CD4-positive, alpha-beta memory T cell (primary cell): Measurements from ENCODE around the gene KLHL1. TPM values are rescaled to one million over a fixed set of nuclear protein-coding genes. Genes with fewer than 3 reads are reported as not detected.

Source experiments
- CTCF ChIA-PET: fragments of 350-600 bp; sonication (Branson Sonifier 250); formaldehyde crosslinking; loops from one replicate; lab custom pipeline; 2021; ENCODE audit warnings: inconsistent platforms; ENCODE audit not compliant: partially characterized antibody; lab: Charles Lee
- POLR2A ChIA-PET: fragments of 350-600 bp; sonication (Branson Sonifier 250); formaldehyde crosslinking; loops from one replicate; lab custom pipeline; 2021; ENCODE audit not compliant: partially characterized antibody; lab: Charles Lee
- DNase-seq, 5 donors: peaks; one replicate each; pipeline versions ENCODE4 v3.0.0 to v3.0.0-alpha.2; 2020 to 2022; ENCODE audit warnings: mixed read lengths in 1 of 5
- H3K27ac ChIP-seq: one replicate; pipeline ENCODE4 v1.7.0; 2013; ENCODE audit warnings: low read depth, low read length
- H3K27me3 ChIP-seq: 2 replicates; pipeline ENCODE4 v1.7.0; 2013; ENCODE audit warnings: mild to moderate bottlenecking, low read length, moderate library complexity; ENCODE audit not compliant: insufficient read depth
- H3K36me3 ChIP-seq: 2 replicates; pipeline ENCODE4 v1.7.0; 2013; ENCODE audit warnings: mild to moderate bottlenecking, low read length, moderate library complexity; ENCODE audit not compliant: insufficient read depth
- H3K4me1 ChIP-seq: 2 replicates; pipeline ENCODE4 v1.7.0; 2013; ENCODE audit warnings: mild to moderate bottlenecking, low read length, moderate library complexity; ENCODE audit not compliant: insufficient read depth
- H3K4me3 ChIP-seq, 2 donors: one replicate each; pipeline ENCODE4 v1.7.0; 2013; ENCODE audit warnings: low read length in 2 of 2, mild to moderate bottlenecking in 1 of 2
- H3K9me3 ChIP-seq, 2 donors: one replicate each; pipeline ENCODE4 v1.7.0; 2013; ENCODE audit warnings: low read length in 2 of 2, control low read depth in 1 of 2; ENCODE audit not compliant: control insufficient read depth in 1 of 2
- H3K27ac Mint-ChIP-seq, 7 donors: one replicate each; pipeline ENCODE4 v1.8.0; 2020 to 2021; ENCODE audit warnings: mixed read lengths in 7 of 7, mild to moderate bottlenecking in 6 of 7, inconsistent platforms in 3 of 7, moderate library complexity in 3 of 7
- H3K27me3 Mint-ChIP-seq, 2 donors: one replicate each; pipeline ENCODE4 v1.8.0; 2020 to 2021; ENCODE audit warnings: mixed read lengths in 2 of 2
- H3K36me3 Mint-ChIP-seq, 2 donors: one replicate each; pipeline ENCODE4 v1.8.0; 2020 to 2021; ENCODE audit warnings: mixed read lengths in 2 of 2, inconsistent platforms in 1 of 2, mild to moderate bottlenecking in 1 of 2
- H3K4me1 Mint-ChIP-seq, 4 donors: one replicate each; pipeline ENCODE4 v1.8.0; 2020 to 2021; ENCODE audit warnings: mixed read lengths in 4 of 4, mild to moderate bottlenecking in 1 of 4
- H3K4me3 Mint-ChIP-seq, 8 donors: one replicate each; pipeline ENCODE4 v1.8.0; 2020 to 2021; ENCODE audit warnings: mixed read lengths in 8 of 8, mild to moderate bottlenecking in 7 of 8, moderate library complexity in 6 of 8, inconsistent platforms in 3 of 8
- H3K9me3 Mint-ChIP-seq, 8 donors: one replicate each; pipeline ENCODE4 v1.8.0; 2020 to 2021; ENCODE audit warnings: mixed read lengths in 8 of 8, mild to moderate bottlenecking in 5 of 8, inconsistent platforms in 3 of 8, moderate library complexity in 1 of 8
- intact Hi-C: fragments of 100-400 bp; cut with micrococcal nuclease; formaldehyde crosslinking; loops from one replicate; pipeline ENCODE4 v1.15.1; 2023
- polyA plus RNA-seq, 2 donors: library from polyadenylated mRNA; unstranded; fragments of 300-500 nt; fragmentation: Illumina TruSeq; gene quantifications; one replicate each; pipeline ENCODE4 v1.2.3, GENCODE V29; 2021
- total RNA-seq, 2 experiments: library from RNA; stranded (reverse); gene quantifications; one replicate each; pipeline ENCODE4 v1.2.3, GENCODE V29; 2021

Gene KLHL1
- total and polyA plus RNA-seq, 4 experiments from 2014 or later, result not detected

DNA sequence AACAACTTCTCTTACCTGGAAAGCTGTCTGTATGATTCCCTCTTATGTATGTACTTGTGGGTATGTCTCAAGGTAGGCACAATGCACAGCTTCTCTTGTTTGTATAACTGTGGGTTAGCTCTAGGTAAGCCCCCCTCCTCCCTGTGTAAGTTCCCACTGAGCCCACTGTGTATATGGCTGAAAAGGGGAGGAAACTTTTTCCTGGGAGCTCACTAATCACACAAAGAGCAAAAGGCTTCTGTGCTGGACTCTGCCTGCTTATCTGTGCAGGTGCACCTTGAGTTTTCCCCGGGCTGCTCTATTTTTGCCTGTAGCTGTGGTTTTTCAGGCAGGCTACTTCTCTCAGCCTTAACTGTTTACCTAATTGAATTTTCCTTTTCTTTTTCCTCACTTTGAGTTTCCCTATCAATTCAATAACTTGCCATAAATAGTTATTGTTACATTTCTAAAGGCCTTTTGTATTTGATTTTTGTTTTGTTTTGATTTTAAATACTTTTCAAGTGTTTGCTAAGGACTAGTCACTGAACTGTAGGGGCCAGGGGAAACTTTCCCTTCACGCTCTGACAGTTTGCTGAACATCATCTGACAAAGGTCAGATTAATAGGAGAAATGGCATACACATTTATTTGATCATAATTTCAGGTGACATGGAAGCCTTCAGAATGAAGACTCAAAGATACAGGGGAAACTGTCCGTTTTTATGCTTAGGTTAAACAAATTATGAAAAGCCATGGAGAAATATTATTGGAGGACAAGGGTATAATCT is 424.1 kb downstream of the KLHL1 start:
- no peaks in the 10 kb centered on the region for H3K9me3 ChIP-seq
- H3K27ac Mint-ChIP-seq, result no peak overlapping the region
- H3K27me3 ChIP-seq, result no peaks in the 10 kb centered on the region
- no peaks in the 10 kb centered on the region for H3K36me3 Mint-ChIP-seq
- POLR2A ChIA-PET, result no interaction called here
- no peaks in the 10 kb centered on the region for H3K36me3 ChIP-seq
- no peak overlapping the region for H3K4me3 Mint-ChIP-seq
- CTCF ChIA-PET, result no interaction called here
- intact Hi-C loops, result no loop called here
- DNase-seq, result no peak
- H3K9me3 Mint-ChIP-seq, result peaks cover 0 to 5% (median 4%) of the 10 kb centered on the region in 8 donors
- no peaks in the 10 kb centered on the region for H3K4me1 ChIP-seq
- H3K27me3 Mint-ChIP-seq, result no peaks in the 10 kb centered on the region
- H3K27ac ChIP-seq, result no peak overlapping the region
- no peak overlapping the region for H3K4me3 ChIP-seq
- no peaks in the 10 kb centered on the region for H3K4me1 Mint-ChIP-seq

DNA sequence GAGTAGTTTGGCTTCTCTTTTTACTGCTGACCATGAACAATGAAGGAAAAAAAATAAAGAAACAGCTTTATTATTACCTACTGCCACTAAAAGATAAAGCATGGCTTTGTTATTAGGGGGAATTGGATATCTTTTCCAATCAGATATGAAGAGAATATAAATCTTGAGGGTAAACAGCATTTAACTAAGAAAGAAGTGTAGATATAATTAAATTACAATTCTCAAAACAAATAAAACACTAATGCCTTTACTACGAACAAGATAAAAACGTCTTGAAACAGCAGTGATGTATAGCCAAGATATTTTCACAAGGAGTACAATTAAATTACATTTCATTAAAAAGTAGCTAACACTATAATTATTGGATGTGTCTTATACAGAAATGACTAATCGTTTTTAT is 426.5 kb downstream of the KLHL1 start:
- no peaks in the 10 kb centered on the region for H3K27me3 Mint-ChIP-seq
- POLR2A ChIA-PET, result no interaction called here
- no peak overlapping the region for H3K4me3 ChIP-seq
- intact Hi-C loops, result no loop called here
- H3K27me3 ChIP-seq, result no peaks in the 10 kb centered on the region
- H3K36me3 ChIP-seq, result no peaks in the 10 kb centered on the region
- no peaks in the 10 kb centered on the region for H3K9me3 ChIP-seq
- DNase-seq, result no peak
- no peak overlapping the region for H3K4me3 Mint-ChIP-seq
- no peaks in the 10 kb centered on the region for H3K4me1 Mint-ChIP-seq
- H3K4me1 ChIP-seq, result no peaks in the 10 kb centered on the region
- no peaks in the 10 kb centered on the region for H3K36me3 Mint-ChIP-seq
- H3K9me3 Mint-ChIP-seq, result peaks cover 0 to 10% (median 3%) of the 10 kb centered on the region in 8 donors
- H3K27ac ChIP-seq, result no peak overlapping the region
- CTCF ChIA-PET, result no interaction called here
- no peak overlapping the region for H3K27ac Mint-ChIP-seq

- H3K4me1 Mint-ChIP-seq, result no peaks in the 10 kb centered on the region
- no peaks in the 10 kb centered on the region for H3K36me3 ChIP-seq
- ChIA-PET CTCF (no interaction called here), POLR2A (no interaction called here)
- no peaks in the 10 kb centered on the region for H3K27me3 ChIP-seq
- H3K4me1 ChIP-seq, result no peaks in the 10 kb centered on the region
- H3K9me3 ChIP-seq, result no peaks in the 10 kb centered on the region
- no peak overlapping the region for H3K4me3 ChIP-seq
- intact Hi-C loops, result no loop called here
- no peak for DNase-seq
- no peak overlapping the region for H3K27ac Mint-ChIP-seq
- H3K4me3 Mint-ChIP-seq, result no peak overlapping the region
- no peaks in the 10 kb centered on the region for H3K36me3 Mint-ChIP-seq
- H3K27ac ChIP-seq, result no peak overlapping the region
- peaks cover 0 to 10% (median under 1%) of the 10 kb centered on the region in 8 donors for H3K9me3 Mint-ChIP-seq
- H3K27me3 Mint-ChIP-seq, result no peaks in the 10 kb centered on the region
Observed at GRCh38 chr13:69677343-69677742, 430.9 kb downstream of the KLHL1 start.

DNA sequence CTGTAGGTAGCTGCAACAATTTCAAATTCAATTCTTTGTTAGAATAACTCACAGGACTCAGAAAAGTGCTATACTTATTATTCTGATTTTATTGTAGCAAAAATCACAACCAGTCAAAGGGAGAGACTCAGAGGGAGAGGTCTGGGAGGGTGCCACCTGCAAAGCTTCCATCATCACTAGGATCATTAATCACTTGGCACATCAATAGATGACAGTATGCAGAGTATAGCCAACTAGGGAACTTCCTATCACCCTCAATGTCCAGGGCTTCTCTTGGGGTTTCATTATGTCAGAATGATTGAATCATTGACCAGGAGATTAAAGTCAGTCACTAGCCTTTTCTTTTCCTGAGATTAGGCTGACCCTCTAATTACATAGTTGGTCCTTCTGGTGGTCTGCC is 432.0 kb downstream of the KLHL1 start:
- Histone ChIP-seq H3K9me3 (no peaks in the 10 kb centered on the region), H3K36me3 (no peaks in the 10 kb centered on the region), H3K4me1 (no peaks in the 10 kb centered on the region), H3K27ac (no peak overlapping the region), H3K4me3 (no peak overlapping the region), H3K27me3 (no peaks in the 10 kb centered on the region)
- H3K36me3 Mint-ChIP-seq, result no peaks in the 10 kb centered on the region
- H3K4me1 Mint-ChIP-seq, result no peaks in the 10 kb centered on the region
- CTCF ChIA-PET, result no interaction called here
- H3K9me3 Mint-ChIP-seq, result peaks cover 0 to 11% (median 3%) of the 10 kb centered on the region in 8 donors
- H3K4me3 Mint-ChIP-seq, result no peak overlapping the region
- no peak for DNase-seq
- POLR2A ChIA-PET, result no interaction called here
- intact Hi-C loops, result no loop called here
- no peak overlapping the region for H3K27ac Mint-ChIP-seq
- no peaks in the 10 kb centered on the region for H3K27me3 Mint-ChIP-seq

DNA sequence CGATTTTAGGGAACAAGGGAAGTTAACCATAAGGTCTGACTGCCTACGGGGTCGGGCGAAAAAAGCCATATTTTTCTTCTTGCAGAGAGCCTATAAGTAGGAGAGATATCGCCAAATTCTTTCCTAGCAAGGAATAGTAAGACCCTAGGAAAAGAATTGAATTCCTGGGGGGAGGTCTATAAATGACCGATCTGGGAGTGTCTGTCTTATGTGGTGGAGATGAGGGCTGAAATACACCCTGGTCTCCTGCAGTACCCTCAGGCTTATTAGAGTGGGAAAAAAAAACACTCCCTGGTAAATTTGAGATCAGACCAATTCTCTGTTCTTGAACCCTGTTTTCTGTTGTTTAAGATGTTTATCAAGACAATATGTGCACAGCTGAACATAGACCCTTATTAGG is 448.1 kb downstream of the KLHL1 start:
- Histone ChIP-seq H3K9me3 (no peaks in the 10 kb centered on the region), H3K36me3 (no peaks in the 10 kb centered on the region), H3K27me3 (no peaks in the 10 kb centered on the region), H3K27ac (no peak overlapping the region), H3K4me3 (no peak overlapping the region), H3K4me1 (no peaks in the 10 kb centered on the region)
- Mint-ChIP-seq H3K4me1 (no peaks in the 10 kb centered on the region), H3K36me3 (no peaks in the 10 kb centered on the region), H3K27ac (no peak overlapping the region), H3K27me3 (no peaks in the 10 kb centered on the region), H3K9me3 (peaks cover 0 to 40% (median 24%) of the 10 kb centered on the region in 8 donors), H3K4me3 (no peak overlapping the region)
- ChIA-PET CTCF (no interaction called here), POLR2A (no interaction called here)
- DNase-seq, result no peak
- intact Hi-C loops, result no loop called here

DNA sequence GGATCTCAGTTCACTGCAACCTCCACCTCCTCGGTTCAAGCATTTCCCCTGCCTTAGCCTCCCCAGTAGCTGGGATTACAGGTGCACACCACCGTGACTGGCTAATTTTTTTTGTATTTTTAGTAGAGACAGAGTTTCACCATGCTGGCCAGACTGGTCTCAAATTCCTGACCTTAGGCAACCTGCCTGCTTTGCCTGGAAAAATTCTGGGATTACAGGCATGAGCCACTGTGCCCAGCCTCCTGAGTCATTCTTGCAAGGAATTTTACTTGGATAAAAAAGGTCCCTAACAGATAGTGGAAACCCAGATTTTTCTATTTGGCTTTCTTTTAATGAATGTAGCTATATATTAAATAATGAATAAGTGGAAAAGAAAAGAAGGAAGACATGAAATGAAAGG is 450.6 kb downstream of the KLHL1 start:
- no peaks in the 10 kb centered on the region for H3K4me1 ChIP-seq
- no peaks in the 10 kb centered on the region for H3K27me3 ChIP-seq
- H3K27ac ChIP-seq, result no peak overlapping the region
- H3K36me3 ChIP-seq, result no peaks in the 10 kb centered on the region
- no peaks in the 10 kb centered on the region for H3K4me1 Mint-ChIP-seq
- peaks cover 0 to 37% (median 23%) of the 10 kb centered on the region in 8 donors for H3K9me3 Mint-ChIP-seq
- H3K27me3 Mint-ChIP-seq, result no peaks in the 10 kb centered on the region
- no peaks in the 10 kb centered on the region for H3K9me3 ChIP-seq
- ChIA-PET CTCF (no interaction called here), POLR2A (no interaction called here)
- H3K4me3 ChIP-seq, result no peak overlapping the region
- intact Hi-C loops, result no loop called here
- H3K36me3 Mint-ChIP-seq, result no peaks in the 10 kb centered on the region
- H3K4me3 Mint-ChIP-seq, result no peak overlapping the region
- no peak overlapping the region for H3K27ac Mint-ChIP-seq
- DNase-seq, result no peak

DNA sequence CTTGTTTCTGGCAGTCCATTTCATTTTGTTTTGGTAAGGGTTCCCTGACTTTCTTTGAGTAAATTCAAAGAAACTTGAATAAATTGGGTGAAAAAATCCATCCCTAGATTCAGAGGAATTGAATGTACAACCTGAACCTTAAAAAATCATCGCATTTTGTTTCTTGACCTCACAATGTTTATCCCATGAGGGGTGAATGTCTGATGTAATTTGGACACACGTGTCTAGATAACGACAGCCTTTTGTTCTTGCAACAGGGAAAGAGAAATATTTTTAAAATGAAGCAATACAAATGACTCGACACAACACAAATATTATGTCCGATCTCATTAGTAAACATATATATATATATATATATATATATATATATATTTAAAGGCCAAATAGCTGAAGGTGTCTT is 453.9 kb downstream of the KLHL1 start:
- CTCF ChIA-PET, result no interaction called here
- no peaks in the 10 kb centered on the region for H3K36me3 ChIP-seq
- Mint-ChIP-seq H3K4me3 (no peak overlapping the region), H3K4me1 (no peaks in the 10 kb centered on the region), H3K36me3 (no peaks in the 10 kb centered on the region), H3K27ac (no peak overlapping the region), H3K9me3 (peaks cover 0 to 22% (median 13%) of the 10 kb centered on the region in 8 donors), H3K27me3 (no peaks in the 10 kb centered on the region)
- H3K4me3 ChIP-seq, result no peak overlapping the region
- POLR2A ChIA-PET, result no interaction called here
- no peak overlapping the region for H3K27ac ChIP-seq
- H3K9me3 ChIP-seq, result no peaks in the 10 kb centered on the region
- no peak for DNase-seq
- no peaks in the 10 kb centered on the region for H3K4me1 ChIP-seq
- intact Hi-C loops, result no loop called here
- no peaks in the 10 kb centered on the region for H3K27me3 ChIP-seq
